H9 (cell line): ENCODE results near the gene OR2T6. TPM values are rescaled to one million over a fixed set of nuclear protein-coding genes. Genes with fewer than 3 reads are reported as not detected.

Source experiments
- DNase-seq: peaks from one replicate; pipeline ENCODE4 v3.0.0-alpha.2; 2017
- H2AFZ ChIP-seq: one replicate; pipeline ENCODE4 v1.6.1; 2013; ENCODE audit warnings: mild to moderate bottlenecking, low read length, control low read depth, moderate library complexity
- H2AK5ac ChIP-seq: 2 replicates; pipeline ENCODE4 v1.6.1; 2013; ENCODE audit warnings: low read length, control low read depth, mixed read lengths; ENCODE audit not compliant: insufficient read length
- H2BK120ac ChIP-seq: one replicate; pipeline ENCODE4 v1.6.1; 2013; ENCODE audit warnings: low read depth, mild to moderate bottlenecking, low read length, control low read depth, inconsistent platforms; ENCODE audit not compliant: poor library complexity, severe bottlenecking
- H2BK12ac ChIP-seq: 2 replicates; pipeline ENCODE4 v1.6.1; 2013; ENCODE audit warnings: low read length, control low read depth, mixed read lengths, low read depth; ENCODE audit not compliant: insufficient read length
- H2BK15ac ChIP-seq: 2 replicates; pipeline ENCODE4 v1.6.1; 2013; ENCODE audit warnings: low read depth, low read length, control low read depth
- H2BK20ac ChIP-seq: one replicate; pipeline ENCODE4 v1.6.1; 2013; ENCODE audit warnings: low read depth, mild to moderate bottlenecking, low read length, control low read depth, inconsistent platforms; ENCODE audit not compliant: poor library complexity, severe bottlenecking
- H2BK5ac ChIP-seq: 2 replicates; pipeline ENCODE4 v1.6.1; 2013; ENCODE audit warnings: low read length, control low read depth, mixed read lengths; ENCODE audit not compliant: insufficient read length
- H3K14ac ChIP-seq: 2 replicates; pipeline ENCODE4 v1.6.1; 2013; ENCODE audit warnings: low read length, control low read depth; ENCODE audit not compliant: insufficient read depth
- H3K18ac ChIP-seq: 2 replicates; pipeline ENCODE4 v1.6.1; 2013; ENCODE audit warnings: low read depth, mild to moderate bottlenecking, mixed read lengths, low read length, control low read depth; ENCODE audit not compliant: insufficient read length
- H3K23ac ChIP-seq: 2 replicates; pipeline ENCODE4 v1.6.1; 2013; ENCODE audit warnings: low read length, control low read depth, mixed read lengths, low read depth; ENCODE audit not compliant: insufficient read length
- H3K23me2 ChIP-seq: 2 replicates; pipeline ENCODE4 v1.6.1; 2013; ENCODE audit warnings: low read depth, mild to moderate bottlenecking, mixed read lengths, low read length, control low read depth; ENCODE audit not compliant: insufficient read length, poor library complexity, severe bottlenecking
- H3K27ac ChIP-seq: 2 replicates; pipeline ENCODE4 v1.5.1; 2013; ENCODE audit warnings: low read length, control low read depth, mixed read lengths, low read depth; ENCODE audit not compliant: insufficient read length
- H3K27me3 ChIP-seq: 2 replicates; pipeline ENCODE4 v1.6.1; 2013; ENCODE audit warnings: low read length, control low read depth, inconsistent platforms; ENCODE audit not compliant: insufficient read depth
- H3K4ac ChIP-seq: 2 replicates; pipeline ENCODE4 v1.6.1; 2013; ENCODE audit warnings: low read depth, mild to moderate bottlenecking, control low read depth, inconsistent platforms, low read length, moderate library complexity
- H3K4me1 ChIP-seq: 2 replicates; pipeline ENCODE4 v1.6.1; 2013; ENCODE audit warnings: low read length, control low read depth, inconsistent platforms; ENCODE audit not compliant: insufficient read depth
- H3K4me2 ChIP-seq: 2 replicates; pipeline ENCODE4 v1.6.1; 2013; ENCODE audit warnings: low read length, control low read depth, mixed read lengths; ENCODE audit not compliant: insufficient read length, insufficient read depth
- H3K56ac ChIP-seq: 2 replicates; pipeline ENCODE4 v1.6.1; 2013; ENCODE audit warnings: low read depth, mild to moderate bottlenecking, mixed read lengths, low read length, control low read depth; ENCODE audit not compliant: insufficient read length
- H3K79me1 ChIP-seq: 2 replicates; pipeline ENCODE4 v1.6.1; 2013; ENCODE audit warnings: low read depth, mild to moderate bottlenecking, moderate library complexity, low read length, control low read depth, inconsistent platforms; ENCODE audit not compliant: insufficient read depth, poor library complexity, severe bottlenecking
- H3K79me2 ChIP-seq: 2 replicates; pipeline ENCODE4 v1.6.1; 2013; ENCODE audit warnings: low read length, control low read depth, inconsistent platforms; ENCODE audit not compliant: insufficient read depth
- H3K9ac ChIP-seq: 2 replicates; pipeline ENCODE4 v1.6.1; 2013; ENCODE audit warnings: low read length, control low read depth, mixed read lengths; ENCODE audit not compliant: insufficient read length; ENCODE audit errors: extremely low read depth
- H3K9me3 ChIP-seq: one replicate; pipeline ENCODE4 v1.6.1; 2013; ENCODE audit warnings: low read depth, low read length, inconsistent platforms; ENCODE audit not compliant: control insufficient read depth
- H3T11ph ChIP-seq: one replicate; pipeline ENCODE4 v1.6.1; 2013; ENCODE audit warnings: mild to moderate bottlenecking, low read length, control low read depth, inconsistent platforms
- H4K20me1 ChIP-seq: one replicate; pipeline ENCODE4 v1.6.1; 2013; ENCODE audit not compliant: control insufficient read depth, insufficient read length, insufficient read depth
- H4K5ac ChIP-seq: 2 replicates; pipeline ENCODE4 v1.6.1; 2013; ENCODE audit warnings: low read depth, mild to moderate bottlenecking, mixed read lengths, low read length, control low read depth; ENCODE audit not compliant: insufficient read length
- H4K8ac ChIP-seq: replicated peaks from 2 replicates; pipeline ENCODE4 v1.6.1; 2013; ENCODE audit warnings: low read length, control low read depth, mixed read lengths, low read depth; ENCODE audit not compliant: insufficient read length
- H4K91ac ChIP-seq: 2 replicates; pipeline ENCODE4 v1.6.1; 2013; ENCODE audit warnings: low read depth, mild to moderate bottlenecking, moderate library complexity, mixed read lengths, low read length, control low read depth; ENCODE audit not compliant: insufficient read length
- H3K27ac Mint-ChIP-seq, 3 experiments: 2 replicates in 2 of 3; 3 replicates in 1 of 3; pipeline ENCODE4 v1.8.0; 2020 to 2021; ENCODE audit warnings: mixed read lengths in 3 of 3, mild to moderate bottlenecking in 1 of 3, moderate library complexity in 1 of 3
- H3K27me3 Mint-ChIP-seq: 2 replicates; pipeline ENCODE4 v1.8.0; 2021; ENCODE audit warnings: low read depth, mild to moderate bottlenecking, moderate library complexity, mixed read lengths
- H3K36me3 Mint-ChIP-seq, 3 experiments: 2 replicates in 2 of 3; 3 replicates in 1 of 3; pipeline ENCODE4 v1.8.0; 2020 to 2021; ENCODE audit warnings: low read depth in 3 of 3, mixed read lengths in 3 of 3; ENCODE audit not compliant: insufficient read depth in 1 of 3
- H3K4me1 Mint-ChIP-seq, 2 experiments: 2 replicates each; pipeline ENCODE4 v1.8.0; 2020; ENCODE audit warnings: mixed read lengths in 2 of 2
- H3K4me3 Mint-ChIP-seq, 2 experiments: 2 replicates in 1 of 2; 3 replicates in 1 of 2; pipeline ENCODE4 v1.8.0; 2020 to 2021; ENCODE audit warnings: mild to moderate bottlenecking in 2 of 2, mixed read lengths in 2 of 2, moderate library complexity in 1 of 2
- H3K9me3 Mint-ChIP-seq, 2 experiments: 2 replicates in 1 of 2; 3 replicates in 1 of 2; pipeline ENCODE4 v1.8.0; 2020; ENCODE audit warnings: mild to moderate bottlenecking in 2 of 2, mixed read lengths in 2 of 2, moderate library complexity in 1 of 2
- WGBS: extraction: QIAGEN DNeasy Blood & Tissue Kit; methylation state at CpG from one replicate; pipeline ENCODE4 v1.1.7; 2013; ENCODE audit warnings: missing lambda C conversion rate, low lambda C conversion rate, mixed read lengths; ENCODE audit not compliant: insufficient read length; ENCODE audit errors: extremely low coverage; 5-methylcytosine and 5-hydroxymethylcytosine counted together
- total RNA-seq: library from RNA; stranded (reverse); gene quantifications from 2 replicates; pipeline ENCODE4 v1.2.1, GENCODE V29; 2021
- TF ChIP-seq, protein P1 (sequence below): fragments of 200-600 bp; sonication (generic); conservative IDR thresholded peaks from 3 replicates; pipeline ENCODE4 v1.8.0; 2021; ENCODE audit warnings: antibody characterized with exemption, mild to moderate bottlenecking

Gene OR2T6
- total RNA-seq, 1 experiment from 2014 or later: not detected

DNA sequence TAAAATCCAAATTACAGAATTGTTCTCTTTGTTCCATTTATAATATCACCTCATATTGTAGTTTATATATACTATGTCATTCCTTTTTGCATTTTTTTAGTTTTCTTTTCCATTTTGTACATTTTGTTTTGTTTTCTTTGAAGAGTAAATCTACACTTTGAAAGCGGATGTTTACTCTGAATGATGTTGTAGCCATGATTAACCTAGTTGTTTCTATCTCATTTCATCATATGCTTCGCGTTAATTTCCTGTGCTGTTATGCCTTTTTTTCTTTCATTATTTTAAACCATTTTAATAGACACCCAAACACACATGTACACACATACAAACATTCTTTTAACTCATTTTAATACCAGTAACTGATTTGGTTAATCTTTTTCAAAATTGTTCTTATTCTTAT lies 5.3 kb downstream of the OR2T6 start:
- H3K23ac ChIP-seq: no peak overlapping the region

More for the DNA sequence above, 5.3 kb downstream of the OR2T6 start:
- peaks cover 46% of the 10 kb centered on the region for H3K9me3 ChIP-seq
- H4K5ac ChIP-seq: no peak overlapping the region
- H3T11ph ChIP-seq: no peak overlapping the region
- H3K14ac ChIP-seq: no peak overlapping the region
- Mint-ChIP-seq H3K27me3 (no peaks in the 10 kb centered on the region), H3K4me1 (no peaks in the 10 kb centered on the region), H3K4me3 (no peak overlapping the region), H3K27ac (no peak overlapping the region), H3K36me3 (peaks cover 1 to 17% (median 2%) of the 10 kb centered on the region in 3 experiments; a peak in 3 of 7 replicates), H3K9me3 (peaks cover 62 to 72% of the 10 kb centered on the region in 2 experiments)
- no peak for DNase-seq
- H3K4me1 ChIP-seq: no peaks in the 10 kb centered on the region
- no peak overlapping the region for H3K4me2 ChIP-seq
- H2BK12ac ChIP-seq: no peak overlapping the region
- H3K56ac ChIP-seq: no peak overlapping the region
- H2BK15ac ChIP-seq: no peak overlapping the region
- H2BK20ac ChIP-seq: no peak overlapping the region
- H2AFZ ChIP-seq: no peak overlapping the region
- no peak overlapping the region for H3K9ac ChIP-seq
- H2BK5ac ChIP-seq: no peak overlapping the region
- TF ChIP-seq, protein P1, sequence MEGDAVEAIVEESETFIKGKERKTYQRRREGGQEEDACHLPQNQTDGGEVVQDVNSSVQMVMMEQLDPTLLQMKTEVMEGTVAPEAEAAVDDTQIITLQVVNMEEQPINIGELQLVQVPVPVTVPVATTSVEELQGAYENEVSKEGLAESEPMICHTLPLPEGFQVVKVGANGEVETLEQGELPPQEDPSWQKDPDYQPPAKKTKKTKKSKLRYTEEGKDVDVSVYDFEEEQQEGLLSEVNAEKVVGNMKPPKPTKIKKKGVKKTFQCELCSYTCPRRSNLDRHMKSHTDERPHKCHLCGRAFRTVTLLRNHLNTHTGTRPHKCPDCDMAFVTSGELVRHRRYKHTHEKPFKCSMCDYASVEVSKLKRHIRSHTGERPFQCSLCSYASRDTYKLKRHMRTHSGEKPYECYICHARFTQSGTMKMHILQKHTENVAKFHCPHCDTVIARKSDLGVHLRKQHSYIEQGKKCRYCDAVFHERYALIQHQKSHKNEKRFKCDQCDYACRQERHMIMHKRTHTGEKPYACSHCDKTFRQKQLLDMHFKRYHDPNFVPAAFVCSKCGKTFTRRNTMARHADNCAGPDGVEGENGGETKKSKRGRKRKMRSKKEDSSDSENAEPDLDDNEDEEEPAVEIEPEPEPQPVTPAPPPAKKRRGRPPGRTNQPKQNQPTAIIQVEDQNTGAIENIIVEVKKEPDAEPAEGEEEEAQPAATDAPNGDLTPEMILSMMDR: no peak
- WGBS: no CpG with 5 or more reads among the region's 3 CpGs
- no peaks in the 10 kb centered on the region for H3K79me2 ChIP-seq
- H4K20me1 ChIP-seq: no peaks in the 10 kb centered on the region
- H3K23me2 ChIP-seq: no peaks in the 10 kb centered on the region
- H3K18ac ChIP-seq: no peak overlapping the region
- no peak overlapping the region for H2AK5ac ChIP-seq
- no peaks in the 10 kb centered on the region for H3K79me1 ChIP-seq
- no peak overlapping the region for H4K8ac ChIP-seq
- H4K91ac ChIP-seq: no peak overlapping the region
- H2BK120ac ChIP-seq: no peak overlapping the region
- H3K27ac ChIP-seq: no peak overlapping the region
- no peak overlapping the region for H3K4ac ChIP-seq
- no peaks in the 10 kb centered on the region for H3K27me3 ChIP-seq
